Peyer's patch (tissue), 4 donors: ENCODE data around the gene DENND2C. TPM values are rescaled to one million over a fixed set of nuclear protein-coding genes. Genes with fewer than 3 reads are reported as not detected.

Source experiments
- DNase-seq, 3 donors: peaks; one replicate each; pipeline ENCODE4 v3.0.0-alpha.2; 2017 to 2019
- H3K27ac ChIP-seq, 4 donors: fragments of 200-600 bp; sonication (generic); one replicate each; pipeline ENCODE4 v1.5.1; 2016 to 2019
- H3K27me3 ChIP-seq, 2 donors: fragments of 200-600 bp; sonication (generic); one replicate each; pipeline ENCODE4 v1.5.1; 2019
- H3K36me3 ChIP-seq, 3 donors: fragments of 200-600 bp; sonication (generic); one replicate each; pipeline ENCODE4 v1.5.1; 2016 to 2019
- H3K4me1 ChIP-seq, 4 donors: fragments of 200-600 bp; sonication (generic); one replicate each; pipeline ENCODE4 v1.5.1; 2016 to 2019
- H3K4me3 ChIP-seq, 4 donors: fragments of 200-600 bp; sonication (generic); 1 replicate in 3 of 4; 2 replicates in 1 of 4; pipeline ENCODE4 v1.5.1; 2016 to 2019; ENCODE audit warnings: mild to moderate bottlenecking in 1 of 4
- H3K9me3 ChIP-seq, 4 donors: fragments of 200-600 bp; sonication (generic); one replicate each; pipeline ENCODE4 v1.5.1; 2016 to 2019; ENCODE audit warnings: mild to moderate bottlenecking in 1 of 4
- POLR2A ChIP-seq, 2 donors: fragments of 450-650 bp; IDR thresholded peaks; one replicate each; pipeline ENCODE4 v1.5.1; 2017; ENCODE audit warnings: antibody characterized with exemption in 2 of 2, mild to moderate bottlenecking in 2 of 2, moderate library complexity in 2 of 2
- total RNA-seq, 4 donors: library from RNA; depleted of rRNA; stranded (reverse); fragments of >200 nt; gene quantifications; one replicate each; pipeline ENCODE4 v1.1.0, GENCODE V29; 2016
- TF ChIP-seq, protein P1 (sequence below), 6 experiments: fragments of 450-650 bp in 4 of 6; fragments of 200-600 bp in 2 of 6; sonication (generic) in 1 of 6; IDR thresholded peaks; one replicate each; pipeline ENCODE4 v1.5.1; 2017 to 2019; ENCODE audit warnings: antibody characterized with exemption in 6 of 6, mild to moderate bottlenecking in 3 of 6, moderate library complexity in 1 of 6

Gene DENND2C
- total RNA-seq, 4 donors from 2014 or later, result 0.35 to 17.3 (median 0.82) TPM

DNA sequence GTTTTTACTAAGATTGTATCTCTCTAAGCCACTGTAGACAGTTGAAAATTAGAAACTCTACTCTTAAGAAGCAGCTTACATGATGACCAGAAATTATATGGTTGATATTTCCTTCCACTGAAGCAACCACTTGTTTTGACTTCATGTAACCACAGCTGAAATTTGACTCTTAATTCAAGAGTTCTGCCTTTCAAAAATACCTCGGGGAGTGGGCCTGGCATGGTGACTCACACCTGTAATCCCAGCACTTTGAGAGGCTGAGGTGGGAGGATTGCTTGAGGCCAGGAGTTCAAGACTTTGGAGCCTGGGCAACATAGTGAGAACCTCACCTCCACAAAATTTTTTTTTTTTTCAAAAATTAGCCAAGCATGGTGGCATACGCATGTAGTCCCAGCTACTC is 21.2 kb upstream of the DENND2C start:
- no peaks in the 10 kb centered on the region for H3K4me1 ChIP-seq
- TF ChIP-seq, protein P1, sequence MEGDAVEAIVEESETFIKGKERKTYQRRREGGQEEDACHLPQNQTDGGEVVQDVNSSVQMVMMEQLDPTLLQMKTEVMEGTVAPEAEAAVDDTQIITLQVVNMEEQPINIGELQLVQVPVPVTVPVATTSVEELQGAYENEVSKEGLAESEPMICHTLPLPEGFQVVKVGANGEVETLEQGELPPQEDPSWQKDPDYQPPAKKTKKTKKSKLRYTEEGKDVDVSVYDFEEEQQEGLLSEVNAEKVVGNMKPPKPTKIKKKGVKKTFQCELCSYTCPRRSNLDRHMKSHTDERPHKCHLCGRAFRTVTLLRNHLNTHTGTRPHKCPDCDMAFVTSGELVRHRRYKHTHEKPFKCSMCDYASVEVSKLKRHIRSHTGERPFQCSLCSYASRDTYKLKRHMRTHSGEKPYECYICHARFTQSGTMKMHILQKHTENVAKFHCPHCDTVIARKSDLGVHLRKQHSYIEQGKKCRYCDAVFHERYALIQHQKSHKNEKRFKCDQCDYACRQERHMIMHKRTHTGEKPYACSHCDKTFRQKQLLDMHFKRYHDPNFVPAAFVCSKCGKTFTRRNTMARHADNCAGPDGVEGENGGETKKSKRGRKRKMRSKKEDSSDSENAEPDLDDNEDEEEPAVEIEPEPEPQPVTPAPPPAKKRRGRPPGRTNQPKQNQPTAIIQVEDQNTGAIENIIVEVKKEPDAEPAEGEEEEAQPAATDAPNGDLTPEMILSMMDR (IDR thresholded peaks at IDR 0.05), result no peak
- TF ChIP-seq POLR2A (IDR thresholded peaks at IDR 0.05), result no peak
- no peaks in the 10 kb centered on the region for H3K27me3 ChIP-seq
- H3K4me3 ChIP-seq, result no peak overlapping the region
- no peak for DNase-seq
- H3K9me3 ChIP-seq, result no peaks in the 10 kb centered on the region
- H3K27ac ChIP-seq, result no peak overlapping the region
- no peaks in the 10 kb centered on the region for H3K36me3 ChIP-seq

DNA sequence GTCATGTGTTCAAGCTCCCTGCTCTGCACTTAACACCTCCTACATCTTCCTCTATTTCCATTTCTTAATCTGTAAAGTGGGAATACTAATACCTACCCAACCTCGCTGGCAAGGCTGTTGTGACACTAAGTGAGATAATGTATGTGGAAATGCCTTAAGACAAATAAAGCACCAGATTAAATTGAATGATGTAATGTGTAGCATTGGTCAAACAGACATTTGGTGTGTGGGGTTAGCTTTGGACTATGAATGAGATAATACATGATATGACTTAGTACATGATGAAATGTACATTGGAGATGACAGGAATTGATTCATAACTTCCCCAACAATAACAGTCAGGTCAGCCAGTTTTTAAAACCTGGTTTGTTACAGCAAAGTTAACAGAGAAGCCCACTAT is 20.3 kb upstream of the DENND2C start:
- no peaks in the 10 kb centered on the region for H3K4me1 ChIP-seq

DNA sequence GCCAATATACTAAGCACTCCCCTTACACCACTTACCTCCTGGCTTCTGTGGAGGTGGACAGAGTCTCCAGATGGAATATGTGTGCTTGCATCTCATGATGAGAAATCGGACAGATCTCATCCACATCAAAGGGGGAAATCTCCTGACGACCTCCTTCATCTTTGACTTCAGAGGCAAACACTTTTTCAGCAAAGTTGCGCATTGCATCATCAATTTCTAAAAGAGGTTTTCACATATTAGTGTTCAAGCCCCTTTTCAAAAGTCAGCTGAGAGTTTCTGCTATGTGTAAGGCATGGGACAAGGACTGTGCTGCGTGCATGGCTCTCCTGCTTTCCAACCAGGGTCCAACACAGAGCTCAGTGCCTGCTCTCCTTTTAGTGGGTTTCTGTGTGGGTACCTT is 18.7 kb upstream of the DENND2C start:
- H3K36me3 ChIP-seq, result no peaks in the 10 kb centered on the region
- no peak overlapping the region for H3K27ac ChIP-seq

More for the DNA sequence above, 20.3 kb upstream of the DENND2C start:
- TF ChIP-seq, protein P1 (IDR thresholded peaks at IDR 0.05), result no peak
- TF ChIP-seq POLR2A (IDR thresholded peaks at IDR 0.05), result no peak
- DNase-seq, result no peak
- H3K4me3 ChIP-seq, result no peak overlapping the region
- no peak overlapping the region for H3K27ac ChIP-seq
- no peaks in the 10 kb centered on the region for H3K27me3 ChIP-seq
- H3K36me3 ChIP-seq, result no peaks in the 10 kb centered on the region
- H3K9me3 ChIP-seq, result no peaks in the 10 kb centered on the region

DNA sequence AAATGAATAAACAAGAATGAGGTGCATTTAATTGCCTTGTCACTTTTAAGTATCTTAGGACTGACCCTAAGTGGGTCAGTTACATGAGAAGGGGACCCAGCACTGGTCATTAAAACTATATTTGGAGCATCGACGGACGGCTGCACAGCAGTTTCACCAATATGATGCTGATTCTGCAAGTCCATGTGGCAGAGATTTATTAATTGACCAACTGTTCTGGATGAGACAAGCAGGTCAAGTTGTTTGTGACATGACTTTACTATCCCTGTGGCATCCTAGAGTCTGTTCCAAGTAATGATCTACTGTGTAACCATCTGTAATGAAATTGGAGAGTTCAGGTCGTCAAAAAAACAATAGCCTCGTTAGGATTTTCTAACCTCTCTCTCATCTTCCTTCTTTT is 16.0 kb upstream of the DENND2C start:
- H3K27me3 ChIP-seq, result no peaks in the 10 kb centered on the region
- no peak overlapping the region for H3K4me3 ChIP-seq
- no peak for DNase-seq
- H3K9me3 ChIP-seq, result no peaks in the 10 kb centered on the region
- no peaks in the 10 kb centered on the region for H3K36me3 ChIP-seq
- H3K4me1 ChIP-seq, result no peaks in the 10 kb centered on the region
- TF ChIP-seq, protein P1 (IDR thresholded peaks at IDR 0.05), result no peak
- TF ChIP-seq POLR2A (IDR thresholded peaks at IDR 0.05), result no peak
- no peak overlapping the region for H3K27ac ChIP-seq

More for the DNA sequence above, 18.7 kb upstream of the DENND2C start:
- H3K4me1 ChIP-seq, result no peaks in the 10 kb centered on the region
- TF ChIP-seq, protein P1 (IDR thresholded peaks at IDR 0.05), result no peak
- TF ChIP-seq POLR2A (IDR thresholded peaks at IDR 0.05), result no peak
- no peaks in the 10 kb centered on the region for H3K9me3 ChIP-seq
- no peaks in the 10 kb centered on the region for H3K27me3 ChIP-seq
- no peak overlapping the region for H3K4me3 ChIP-seq
- DNase-seq, result no peak

DNA sequence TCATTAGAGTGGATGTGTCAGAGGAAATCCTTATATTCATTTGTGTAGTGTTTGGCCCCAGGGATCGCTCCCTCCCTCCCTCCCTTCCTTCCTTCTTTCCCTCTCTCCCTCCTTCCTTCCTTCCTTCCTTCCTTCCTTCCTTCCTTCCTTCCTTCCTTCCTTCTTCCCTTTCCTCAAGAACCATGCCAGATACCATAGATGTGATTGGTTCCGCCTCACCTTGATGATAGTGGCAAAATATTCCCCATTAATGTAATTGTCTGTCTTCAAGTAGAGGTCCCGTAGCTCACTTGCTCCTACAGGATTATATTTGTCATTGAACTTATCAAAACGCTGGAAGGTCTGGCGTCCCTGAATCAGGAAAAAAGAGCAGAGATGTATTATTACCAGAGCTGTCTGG is 7.8 kb upstream of the DENND2C start:
- no peaks in the 10 kb centered on the region for H3K36me3 ChIP-seq
- H3K9me3 ChIP-seq, result no peaks in the 10 kb centered on the region
- TF ChIP-seq, protein P1 (IDR thresholded peaks at IDR 0.05), result no peak
- TF ChIP-seq POLR2A (IDR thresholded peaks at IDR 0.05), result no peak
- DNase-seq, result no peak
- no peaks in the 10 kb centered on the region for H3K4me1 ChIP-seq
- H3K27me3 ChIP-seq, result no peaks in the 10 kb centered on the region
- no peak overlapping the region for H3K4me3 ChIP-seq
- no peak overlapping the region for H3K27ac ChIP-seq

DNA sequence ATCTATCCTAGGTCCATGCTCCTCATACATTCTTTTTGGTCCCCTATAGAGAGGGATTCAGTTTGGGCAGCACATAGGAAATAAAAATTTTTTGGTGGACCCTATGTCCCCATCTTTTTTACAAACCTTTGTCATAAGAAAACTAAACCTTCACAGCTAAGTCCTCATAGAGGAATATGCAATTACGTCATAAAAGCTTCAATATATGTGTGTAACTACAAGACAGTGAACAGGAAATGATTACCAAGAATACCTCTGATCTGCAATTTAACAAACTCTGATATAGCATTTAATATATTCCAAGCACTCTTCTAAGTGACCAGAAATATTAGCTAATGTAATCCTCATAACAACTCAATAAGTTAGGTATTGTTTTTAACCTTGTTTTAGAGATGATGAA is 6.3 kb upstream of the DENND2C start:
- no peak for TF ChIP-seq POLR2A (IDR thresholded peaks at IDR 0.05)
- TF ChIP-seq, protein P1 (IDR thresholded peaks at IDR 0.05), result no peak
- H3K27ac ChIP-seq, result no peak overlapping the region
- no peak for DNase-seq
- H3K4me3 ChIP-seq, result no peak overlapping the region
- H3K36me3 ChIP-seq, result no peaks in the 10 kb centered on the region
- H3K9me3 ChIP-seq, result no peaks in the 10 kb centered on the region
- H3K4me1 ChIP-seq, result no peaks in the 10 kb centered on the region
- H3K27me3 ChIP-seq, result no peaks in the 10 kb centered on the region
